Stimulated activated CD4-positive, alpha-beta T cell treated with anti-CD3 and anti-CD28 coated beads, TNF-alpha, amount 100 ng/mL, for 1 hour (primary cell): Measurements from ENCODE around the gene GOSR2.
"Not testable (repeated sequence)": the region's sequence is repeated elsewhere in the genome, so short reads cannot be mapped to it uniquely, and the experiment has no call there.

Experiments
- DNase-seq, 3 donors: peaks; one replicate each; pipeline ENCODE4 v3.0.0-alpha.2; 2020; ENCODE audit warnings: low read depth in 3 of 3, low spot score in 1 of 3

GOSR2 gene

DNA sequence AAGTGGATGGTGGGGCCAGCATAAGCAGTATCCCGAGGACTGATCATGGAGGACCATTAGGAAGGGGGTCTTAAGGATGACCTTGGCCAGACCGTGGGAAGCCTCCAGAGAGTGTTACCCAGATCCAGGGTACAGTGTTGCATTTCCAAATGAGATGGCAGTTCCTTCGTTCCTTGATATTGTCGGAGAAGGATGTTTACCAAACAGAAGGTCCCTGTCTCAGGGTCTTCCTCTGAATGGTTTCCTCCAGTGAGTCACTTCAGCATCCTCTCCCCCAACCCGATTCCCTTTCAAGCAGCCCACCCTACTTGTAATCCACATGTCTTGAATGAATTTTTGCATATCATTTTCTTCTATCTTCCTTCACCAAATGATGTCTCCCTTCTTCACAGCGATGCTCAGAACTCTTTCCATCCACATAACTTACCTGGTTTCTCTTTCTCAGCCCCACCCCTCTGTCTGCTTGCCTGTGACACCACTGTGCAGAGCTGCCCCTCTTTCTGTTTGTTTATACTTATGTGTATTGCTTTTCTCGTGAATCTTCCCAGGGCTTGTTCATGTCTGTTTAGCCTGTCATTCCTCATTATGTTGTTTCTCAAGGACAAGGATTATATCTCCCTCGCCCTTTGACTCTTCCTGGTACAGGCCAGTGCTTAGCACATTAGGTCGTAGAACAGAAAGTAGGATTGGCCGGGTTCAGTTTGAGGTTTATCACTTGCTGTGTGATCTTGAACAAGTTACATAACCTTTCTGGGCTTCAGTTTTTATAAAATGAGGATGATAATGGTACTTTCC lies 5.7 kb downstream of the GOSR2 start:
- DNase-seq = no peak

- no peak for DNase-seq
These were observed 6.5 kb downstream of the GOSR2 start for GRCh38 chr17:46929413-46929812.

DNA sequence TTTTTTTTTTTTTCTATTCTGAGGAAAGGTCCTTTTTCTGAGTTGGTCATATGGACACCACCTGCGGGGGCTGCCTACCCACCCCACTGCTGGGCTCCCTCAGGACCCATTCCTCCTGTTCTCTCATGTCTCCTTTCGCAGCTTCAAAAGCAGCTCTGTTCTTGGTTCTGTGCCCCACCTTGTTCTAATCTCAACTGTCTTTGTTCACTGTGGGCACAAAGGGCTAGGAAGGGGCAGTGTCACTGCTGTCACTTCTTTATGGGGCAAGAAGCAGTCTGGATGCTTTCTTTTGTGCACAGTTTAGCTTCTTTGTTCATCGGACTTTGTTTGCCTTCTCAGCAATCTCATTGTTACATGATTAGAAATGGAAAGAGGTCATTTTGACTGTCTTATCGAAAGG lies 7.1 kb downstream of the GOSR2 start:
- DNase-seq = no peak

- DNase-seq = no peak
These were observed 8.6 kb downstream of the GOSR2 start for GRCh38 chr17:46931596-46931995.

GRCh38 chr17:46935658-46936266 lies 12.8 kb downstream of the GOSR2 start:
- DNase-seq = no peak

- peak; percentile 17 to 54 (median 40) for DNase-seq
These were observed 17.9 kb downstream of the GOSR2 start for GRCh38 chr17:46940692-46941404.

DNA sequence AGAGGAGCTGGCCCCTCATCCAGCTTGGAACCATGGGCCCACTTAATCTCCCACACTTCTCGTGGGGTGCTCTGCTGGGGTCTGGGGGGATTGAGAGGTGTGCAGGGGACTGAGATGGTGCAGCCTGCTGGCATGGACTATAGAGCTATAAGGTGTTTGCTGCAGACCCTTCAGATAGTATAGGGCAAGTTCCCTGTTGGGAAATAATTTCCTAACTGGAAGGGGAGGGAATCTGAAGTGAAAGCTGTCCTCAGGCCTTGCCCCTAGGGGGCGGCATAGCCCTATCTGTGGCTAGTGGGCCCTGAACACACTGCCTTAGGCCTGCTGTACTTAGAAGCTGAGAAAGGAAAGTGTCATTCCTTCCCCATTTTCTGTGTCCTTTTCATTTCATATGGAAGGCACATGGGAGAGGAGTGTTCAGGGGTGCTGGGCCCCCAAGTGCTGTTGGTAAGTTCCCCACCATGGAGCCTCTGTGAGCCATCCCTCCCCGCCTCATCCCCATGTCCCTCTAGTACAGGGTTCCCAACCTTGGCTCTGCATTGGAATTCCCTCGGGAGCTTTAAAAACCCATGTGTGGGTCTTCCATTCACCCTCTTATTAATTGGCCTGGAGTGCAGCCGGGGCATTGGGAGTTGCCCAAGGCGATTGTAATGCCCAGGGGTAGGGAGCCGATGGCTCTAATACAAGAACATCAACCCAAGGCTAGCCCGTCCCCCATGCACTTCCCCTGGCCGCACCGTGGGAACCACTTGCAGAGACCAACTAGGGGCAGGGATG lies 19.7 kb downstream of the GOSR2 start:
- peak in 1 of 3 donors; percentile 36 for DNase-seq

GRCh38 chr17:46943218-46943500 lies 20.2 kb downstream of the GOSR2 start:
- no peak for DNase-seq

GRCh38 chr17:46943501-46944393 lies 20.8 kb downstream of the GOSR2 start:
- DNase-seq = no peak

DNA sequence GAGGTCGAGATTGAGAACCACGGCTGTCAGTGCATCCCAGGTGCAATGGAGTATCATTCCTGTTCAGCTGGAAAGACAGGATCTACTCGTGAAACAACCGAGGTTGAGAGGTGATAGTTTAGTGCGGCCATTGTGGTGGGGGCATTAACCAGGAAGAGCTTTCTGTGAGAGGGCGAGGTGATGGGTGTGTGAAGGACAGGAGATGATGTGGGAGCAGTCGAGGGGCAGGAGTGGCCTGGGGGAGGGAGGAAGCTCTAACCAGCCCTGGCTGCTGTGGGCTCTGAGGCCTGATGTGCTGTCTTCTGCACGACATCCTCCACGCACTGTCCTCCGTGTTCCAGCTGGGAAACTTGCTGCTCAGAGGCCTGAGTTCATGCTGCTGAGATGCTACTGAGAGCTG lies 22.0 kb downstream of the GOSR2 start:
- DNase-seq = no peak

GRCh38 chr17:46947216-46947615 lies 24.3 kb downstream of the GOSR2 start:
- DNase-seq = no peak

GRCh38 chr17:46948544-46948943 lies 25.6 kb downstream of the GOSR2 start:
- no peak for DNase-seq

DNA sequence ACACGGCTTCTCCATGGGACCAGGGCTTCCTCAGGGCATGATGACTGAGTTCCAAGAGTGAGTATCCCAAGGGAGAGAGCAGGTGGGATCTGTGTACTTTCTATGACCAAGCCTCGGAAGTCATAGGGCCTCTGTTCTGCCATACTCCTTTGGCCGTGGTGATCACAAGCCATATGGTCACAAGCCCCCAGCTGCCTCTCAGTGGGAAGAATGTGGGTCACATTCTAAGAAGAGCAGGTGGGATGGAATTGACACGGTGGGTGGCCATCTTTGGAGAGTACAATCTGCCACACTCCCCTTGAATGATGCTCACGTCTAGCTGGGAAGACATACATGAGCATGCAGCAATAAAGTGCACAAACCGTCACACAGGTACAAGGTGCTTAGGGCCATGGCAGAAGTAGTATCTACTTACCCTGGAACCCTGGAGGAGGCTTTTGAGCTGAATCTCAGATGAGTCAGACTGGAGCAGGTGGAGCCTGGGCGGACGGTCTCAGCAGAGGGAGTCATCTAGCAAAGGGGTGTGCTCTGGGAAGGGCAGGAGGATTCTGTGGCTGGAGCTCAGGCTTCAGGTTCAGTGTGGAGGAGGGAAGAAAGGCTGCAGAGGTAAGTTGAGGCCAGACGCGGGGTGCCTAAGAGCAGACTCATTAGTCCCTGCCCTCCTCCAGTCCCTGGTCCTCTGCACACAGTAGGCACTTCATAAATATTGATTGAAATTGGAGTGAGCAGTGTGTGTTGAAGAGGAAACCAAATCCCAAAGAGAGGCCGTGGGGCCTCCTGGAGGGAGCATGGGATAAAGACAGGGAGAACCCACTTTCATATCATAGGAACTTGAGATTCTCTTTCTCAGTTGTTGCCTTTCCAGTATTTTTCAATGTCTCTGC lies 26.6 kb downstream of the GOSR2 start:
- no peak for DNase-seq

- DNase-seq = no peak
These were observed 27.5 kb downstream of the GOSR2 start for GRCh38 chr17:46950342-46950996.

DNA sequence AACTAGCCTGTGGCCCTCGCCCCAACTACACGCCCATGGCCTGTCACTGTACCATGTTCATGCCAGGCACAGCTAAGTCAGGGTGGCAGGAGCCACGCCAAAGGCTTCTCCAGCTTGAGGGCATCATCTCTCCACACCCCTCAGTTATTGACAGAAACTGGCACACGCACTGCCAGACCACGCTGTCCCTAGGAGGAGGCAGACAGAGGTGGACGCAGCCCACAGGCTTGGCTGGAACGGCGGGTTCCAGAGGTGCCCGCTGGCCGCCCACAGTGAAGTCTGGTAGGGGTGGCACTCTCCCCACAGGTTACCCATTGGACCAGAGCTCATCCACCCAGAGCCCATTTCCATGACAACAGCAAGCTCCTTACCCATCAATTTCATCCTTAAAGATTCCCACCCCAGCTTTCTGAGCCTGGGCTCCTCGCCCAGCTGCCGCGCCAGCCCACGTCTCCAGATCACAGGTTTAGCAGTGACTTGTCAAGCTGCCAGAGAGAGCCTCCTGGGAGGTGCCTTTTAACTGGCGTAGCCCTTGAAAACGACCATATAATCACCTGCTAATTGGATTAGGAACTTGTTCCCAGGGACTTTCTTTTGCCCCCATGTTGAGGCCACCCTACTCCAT lies 28.1 kb downstream of the GOSR2 start:
- no peak for DNase-seq

- no peak for DNase-seq
These were observed 28.7 kb downstream of the GOSR2 start for GRCh38 chr17:46951706-46952105.

DNA sequence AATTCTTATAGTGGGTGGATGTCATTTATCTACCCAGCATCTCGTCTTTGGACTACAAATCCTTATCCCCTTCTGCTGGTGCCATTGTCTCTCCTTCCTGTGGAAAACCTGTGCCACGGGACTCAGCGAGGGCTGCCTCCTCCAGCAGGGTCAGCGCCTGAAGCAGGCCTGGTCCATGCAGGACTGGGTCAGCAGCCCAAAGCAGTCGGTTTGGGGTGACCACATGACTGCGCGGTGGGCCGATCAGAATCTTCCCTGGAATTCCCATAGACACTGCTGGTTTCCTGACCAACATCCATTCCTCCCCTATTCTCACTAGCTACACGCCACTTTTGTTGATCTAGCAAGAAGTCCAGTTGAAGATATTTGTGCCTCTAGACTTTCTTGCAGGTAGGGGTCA lies 29.2 kb downstream of the GOSR2 start:
- DNase-seq = no peak

DNA sequence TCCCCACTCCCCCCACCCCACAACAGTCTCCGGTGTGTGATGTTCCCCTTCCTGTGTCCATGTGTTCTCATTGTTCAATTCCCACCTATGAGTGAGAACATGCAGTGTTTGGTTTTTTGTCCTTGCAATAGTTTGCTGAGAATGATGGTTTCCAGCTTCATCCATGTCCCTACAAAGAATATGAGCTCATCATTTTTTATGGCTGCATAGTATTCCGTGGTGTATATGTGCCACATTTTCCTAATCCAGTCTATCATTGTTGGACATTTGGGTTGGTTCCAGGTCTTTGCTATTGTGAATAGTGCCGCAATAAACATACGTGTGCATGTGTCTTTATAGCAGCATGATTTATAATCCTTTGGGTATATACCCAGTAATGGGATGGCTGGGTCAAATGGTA lies 30.2 kb downstream of the GOSR2 start:
- DNase-seq = not testable (repeated sequence)
